HL-60 (cell line): ENCODE measurements around the gene FAM83B.
"Not testable (repeated sequence)": the region's sequence is repeated elsewhere in the genome, so short reads cannot be mapped to it uniquely, and the experiment has no call there.

Experiments
- CTCF ChIP-seq: IDR thresholded peaks from one replicate; pipeline ENCODE4 v1.5.1; 2011; ENCODE audit warnings: low read length, control low read depth, inconsistent platforms; ENCODE audit not compliant: insufficient read depth
- GABPA ChIP-seq: IDR thresholded peaks from 2 replicates; pipeline ENCODE4 v1.6.1; 2012; ENCODE audit warnings: low read depth
- POLR2AphosphoS5 ChIP-seq: IDR thresholded peaks from 2 replicates; pipeline ENCODE4 v1.6.1; 2012; ENCODE audit warnings: low read depth
- REST ChIP-seq: IDR thresholded peaks from 2 replicates; pipeline ENCODE4 v1.6.1; 2012; ENCODE audit warnings: low read depth; ENCODE audit not compliant: insufficient replicate concordance
- SPI1 ChIP-seq: IDR thresholded peaks from 2 replicates; pipeline ENCODE4 v1.6.1; 2012; ENCODE audit warnings: low read depth, mild to moderate bottlenecking, borderline replicate concordance

GRCh38 chr6:54961372-54961771 is 114.8 kb downstream of the FAM83B start:
- not testable (repeated sequence) for TF ChIP-seq CTCF, POLR2AphosphoS5, REST, GABPA, SPI1
